HCT116 (cell line): ENCODE results near the gene C1orf21.

Source experiments
- CEBPB ChIP-seq: IDR thresholded peaks from 2 replicates; pipeline ENCODE4 v1.6.1; 2012; ENCODE audit warnings: low read depth
- CTCF ChIP-seq, 3 experiments: fragments of 200-600 bp in 1 of 3; sonication (generic) in 1 of 3; IDR thresholded peaks in 2 of 3; conservative IDR thresholded peaks in 1 of 3; 2 replicates each; pipeline ENCODE4 v1.5.1; 2012 to 2017; ENCODE audit warnings: low read depth in 2 of 3, low read length in 2 of 3, antibody characterized with exemption in 1 of 3, borderline replicate concordance in 1 of 3, control low read depth in 1 of 3, mild to moderate bottlenecking in 1 of 3, mixed read lengths in 1 of 3, mixed run types in 1 of 3, moderate library complexity in 1 of 3; ENCODE audit not compliant: insufficient read depth in 1 of 3
- ELF1 ChIP-seq: IDR thresholded peaks from 2 replicates; pipeline ENCODE4 v1.6.1; 2012; ENCODE audit warnings: low read depth, borderline replicate concordance
- EZH2 ChIP-seq: fragments of 200-600 bp; sonication (generic); IDR thresholded peaks from 2 replicates; pipeline ENCODE4 v1.6.1; 2017; ENCODE audit warnings: antibody characterized with exemption, mixed run types
- EZH2phosphoT487 ChIP-seq: fragments of 200-600 bp; IDR thresholded peaks from 2 replicates; pipeline ENCODE4 v1.6.1; 2018; ENCODE audit warnings: antibody characterized with exemption, borderline replicate concordance
- POLR2A ChIP-seq: IDR thresholded peaks from 2 replicates; pipeline ENCODE4 v1.7.0; 2011; ENCODE audit warnings: borderline replicate concordance; ENCODE audit not compliant: insufficient read depth, insufficient read length; ENCODE audit errors: extremely low read depth
- POLR2AphosphoS5 ChIP-seq: IDR thresholded peaks from 2 replicates; pipeline ENCODE4 v1.6.1; 2011; ENCODE audit warnings: mild to moderate bottlenecking, low read depth, low read length, moderate library complexity
- SRF ChIP-seq: IDR thresholded peaks from 2 replicates; pipeline ENCODE4 v1.6.1; 2012; ENCODE audit warnings: low read depth
- TCF7L2 ChIP-seq: IDR thresholded peaks from 2 replicates; pipeline ENCODE4 v1.7.0; 2011; ENCODE audit warnings: borderline replicate concordance, inconsistent platforms; ENCODE audit not compliant: insufficient read depth, insufficient read length; ENCODE audit errors: extremely low read depth
- ZNF274 ChIP-seq: fragments of 200-500 bp; sonication (Bioruptor generic); IDR thresholded peaks from 2 replicates; pipeline ENCODE4 v1.6.1; 2014; ENCODE audit warnings: mild to moderate bottlenecking, low read depth, low read length, inconsistent platforms
- TF ChIP-seq, protein P1 (sequence below): IDR thresholded peaks from 2 replicates; pipeline ENCODE4 v1.6.1; 2012
- TF ChIP-seq, protein P2 (sequence below): IDR thresholded peaks from 2 replicates; pipeline ENCODE4 v1.6.1; 2012; ENCODE audit warnings: low read depth

- TF ChIP-seq, protein P1, sequence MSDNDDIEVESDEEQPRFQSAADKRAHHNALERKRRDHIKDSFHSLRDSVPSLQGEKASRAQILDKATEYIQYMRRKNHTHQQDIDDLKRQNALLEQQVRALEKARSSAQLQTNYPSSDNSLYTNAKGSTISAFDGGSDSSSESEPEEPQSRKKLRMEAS: no peak
- no peak for TF ChIP-seq ELF1
- no peak for TF ChIP-seq CTCF (IDR thresholded peaks at IDR 0.05 in 2 of 3, conservative IDR thresholded peaks at IDR 0.05 in 1 of 3; ENCODE audit: borderline replicate concordance in 1 of 3, insufficient read depth in 1 of 3, low read depth in 2 of 3, low read length in 2 of 3)
- no peak for TF ChIP-seq POLR2A
- no peak for TF ChIP-seq ZNF274
- no peak for TF ChIP-seq POLR2AphosphoS5
- TF ChIP-seq EZH2: no peak
- TF ChIP-seq, protein P2, sequence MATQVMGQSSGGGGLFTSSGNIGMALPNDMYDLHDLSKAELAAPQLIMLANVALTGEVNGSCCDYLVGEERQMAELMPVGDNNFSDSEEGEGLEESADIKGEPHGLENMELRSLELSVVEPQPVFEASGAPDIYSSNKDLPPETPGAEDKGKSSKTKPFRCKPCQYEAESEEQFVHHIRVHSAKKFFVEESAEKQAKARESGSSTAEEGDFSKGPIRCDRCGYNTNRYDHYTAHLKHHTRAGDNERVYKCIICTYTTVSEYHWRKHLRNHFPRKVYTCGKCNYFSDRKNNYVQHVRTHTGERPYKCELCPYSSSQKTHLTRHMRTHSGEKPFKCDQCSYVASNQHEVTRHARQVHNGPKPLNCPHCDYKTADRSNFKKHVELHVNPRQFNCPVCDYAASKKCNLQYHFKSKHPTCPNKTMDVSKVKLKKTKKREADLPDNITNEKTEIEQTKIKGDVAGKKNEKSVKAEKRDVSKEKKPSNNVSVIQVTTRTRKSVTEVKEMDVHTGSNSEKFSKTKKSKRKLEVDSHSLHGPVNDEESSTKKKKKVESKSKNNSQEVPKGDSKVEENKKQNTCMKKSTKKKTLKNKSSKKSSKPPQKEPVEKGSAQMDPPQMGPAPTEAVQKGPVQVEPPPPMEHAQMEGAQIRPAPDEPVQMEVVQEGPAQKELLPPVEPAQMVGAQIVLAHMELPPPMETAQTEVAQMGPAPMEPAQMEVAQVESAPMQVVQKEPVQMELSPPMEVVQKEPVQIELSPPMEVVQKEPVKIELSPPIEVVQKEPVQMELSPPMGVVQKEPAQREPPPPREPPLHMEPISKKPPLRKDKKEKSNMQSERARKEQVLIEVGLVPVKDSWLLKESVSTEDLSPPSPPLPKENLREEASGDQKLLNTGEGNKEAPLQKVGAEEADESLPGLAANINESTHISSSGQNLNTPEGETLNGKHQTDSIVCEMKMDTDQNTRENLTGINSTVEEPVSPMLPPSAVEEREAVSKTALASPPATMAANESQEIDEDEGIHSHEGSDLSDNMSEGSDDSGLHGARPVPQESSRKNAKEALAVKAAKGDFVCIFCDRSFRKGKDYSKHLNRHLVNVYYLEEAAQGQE: no peak
- no peak for TF ChIP-seq EZH2phosphoT487
- no peak for TF ChIP-seq SRF
- TF ChIP-seq CEBPB: no peak
- TF ChIP-seq TCF7L2: no peak
Observed at GRCh38 chr1:184660462-184661191, 273.8 kb downstream of the C1orf21 start.
